Right lobe of liver (tissue), 6 donors: Measurements from ENCODE around the gene D2HGDH. TPM values are rescaled to one million over a fixed set of nuclear protein-coding genes. Genes with fewer than 3 reads are reported as not detected.
"Not testable (repeated sequence)": the region's sequence is repeated elsewhere in the genome, so short reads cannot be mapped to it uniquely, and the experiment has no call there.

Source experiments
- ATAC-seq, 4 donors: fragments of 200-7000 bp; cut with Tn5 transposase; one replicate each; pipeline ENCODE4 v1.9.1; 2020; ENCODE audit warnings: mild to moderate bottlenecking in 4 of 4, moderate library complexity in 4 of 4
- DNase-seq, 3 donors: peaks; one replicate each; pipeline ENCODE4 v3.0.0-alpha.2; 2020
- H3K27ac ChIP-seq, 3 donors: fragments of 200-600 bp; one replicate each; pipeline ENCODE4 v1.8.0; 2022
- H3K27me3 ChIP-seq, 2 donors: fragments of 200-600 bp; one replicate each; pipeline ENCODE4 v1.8.0; 2022
- H3K36me3 ChIP-seq, 4 donors: fragments of 200-600 bp; sonication (generic) in 1 of 4; one replicate each; pipeline versions ENCODE4 v1.5.1 to v1.8.0; 2017 to 2022; ENCODE audit warnings: control low read depth in 1 of 4
- H3K4me1 ChIP-seq, 4 donors: fragments of 200-600 bp; sonication (generic) in 1 of 4; one replicate each; pipeline versions ENCODE4 v1.5.1 to v1.8.0; 2017 to 2022; ENCODE audit warnings: control low read depth in 1 of 4
- H3K4me3 ChIP-seq, 3 donors: fragments of 200-600 bp; one replicate each; pipeline ENCODE4 v1.8.0; 2022
- H3K9me3 ChIP-seq, 4 donors: fragments of 200-600 bp; sonication (generic) in 1 of 4; one replicate each; pipeline versions ENCODE4 v1.5.1 to v1.8.0; 2017 to 2022; ENCODE audit warnings: control low read depth in 1 of 4
- CTCF ChIP-seq, 4 donors: fragments of 200-600 bp in 3 of 4; fragments of 450-650 bp in 1 of 4; IDR thresholded peaks; one replicate each; pipeline versions ENCODE4 v1.5.1 to v1.8.0; 2016 to 2022; ENCODE audit warnings: antibody characterized with exemption in 4 of 4, mild to moderate bottlenecking in 2 of 4
- POLR2A ChIP-seq: fragments of 450-650 bp; IDR thresholded peaks from one replicate; pipeline ENCODE4 v1.6.1; 2017; ENCODE audit warnings: antibody characterized with exemption, mild to moderate bottlenecking
- WGBS: methylation state at CpG from one replicate; pipeline ENCODE4 v1.1.6; 2018; ENCODE audit warnings: low coverage, low lambda C conversion rate; ENCODE audit not compliant: insufficient coverage; ENCODE audit errors: missing lambda C conversion rate; 5-methylcytosine and 5-hydroxymethylcytosine counted together
- intact Hi-C, 2 donors: fragments of 100-400 bp; cut with DNase I; formaldehyde crosslinking; loops; one replicate each; pipeline versions ENCODE4 v1.11.2 to v1.14.1; 2022
- total RNA-seq, 6 experiments: library from RNA; depleted of rRNA in 2 of 6; stranded (reverse); fragments of >200 nt in 2 of 6; fragmentation: NEBNext Ultra II Directional in 3 of 6; extraction: Animal tissue kit (Norgen Biotek cat#: 25700) in 3 of 6; gene quantifications; one replicate each; pipeline versions ENCODE4 v1.1.0 to v1.2.4, GENCODE V29; 2016 to 2023
- donor health status: DM: no; HTN: yes; CAD: no.
- donor health status: DM: no; HTN: no; CAD: no.
- donor health status: DM: no; HTN: no; CAD: no.
- donor health status: DM: no; HTN: yes; CAD: no.
- donor health status: DM: no; HTN: yes; CAD: no.

Gene D2HGDH
- total RNA-seq, 6 experiments from 2014 or later = 18.9 to 38.6 (median 25.9) TPM

- Histone ChIP-seq H3K4me1 (no peaks in the 10 kb centered on the region), H3K27me3 (no peaks in the 10 kb centered on the region), H3K9me3 (no peaks in the 10 kb centered on the region), H3K27ac (no peak overlapping the region), H3K4me3 (no peak overlapping the region), H3K36me3 (no peaks in the 10 kb centered on the region)
- intact Hi-C loops = no loop called here
- ATAC-seq (no peak), DNase-seq (no peak)
- TF ChIP-seq CTCF (IDR thresholded peaks at IDR 0.05) = no peak
- no peak for TF ChIP-seq POLR2A
- 79% methylated on average over 4 of the region's 4 CpGs for WGBS
Measured at GRCh38 chr2:241788135-241788534, 53.7 kb downstream of the D2HGDH start.

- WGBS = 18% methylated on average over 3 of the region's 3 CpGs
- no peak for DNase-seq
- Histone ChIP-seq H3K36me3 (no peaks in the 10 kb centered on the region), H3K9me3 (no peaks in the 10 kb centered on the region), H3K4me1 (no peaks in the 10 kb centered on the region), H3K4me3 (no peak overlapping the region), H3K27ac (no peak overlapping the region), H3K27me3 (no peaks in the 10 kb centered on the region)
- TF ChIP-seq CTCF (IDR thresholded peaks at IDR 0.05) (no peak), POLR2A (no peak)
- intact Hi-C loops = no loop called here
- no peak for ATAC-seq
Measured at GRCh38 chr2:241788572-241788971, 54.1 kb downstream of the D2HGDH start.

GRCh38 chr2:241791385-241791784 is 57.0 kb downstream of the D2HGDH start:
- ATAC-seq, H3K36me3 ChIP-seq, H3K27ac ChIP-seq, DNase-seq, H3K4me1 ChIP-seq, H3K27me3 ChIP-seq, intact Hi-C loops, H3K9me3 ChIP-seq, H3K4me3 ChIP-seq: not testable (repeated sequence)
- WGBS = 40% methylated on average over 3 of the region's 3 CpGs

- no peaks in the 10 kb centered on the region for H3K36me3 ChIP-seq
- no peak overlapping the region for H3K4me3 ChIP-seq
- no peaks in the 10 kb centered on the region for H3K4me1 ChIP-seq
- H3K27ac ChIP-seq = no peak overlapping the region
- no peak for DNase-seq
- no peaks in the 10 kb centered on the region for H3K9me3 ChIP-seq
- no peak for ATAC-seq
- no peaks in the 10 kb centered on the region for H3K27me3 ChIP-seq
- TF ChIP-seq CTCF (IDR thresholded peaks at IDR 0.05) (no peak), POLR2A (no peak)
- intact Hi-C loops = no loop called here
- WGBS = 79% methylated on average over 5 of the region's 5 CpGs
Measured at GRCh38 chr2:241793385-241793784, 59.0 kb downstream of the D2HGDH start.

GRCh38 chr2:241794250-241794823 is 59.9 kb downstream of the D2HGDH start:
- Histone ChIP-seq H3K27ac (no peak overlapping the region), H3K27me3 (no peaks in the 10 kb centered on the region), H3K4me1 (no peaks in the 10 kb centered on the region), H3K36me3 (no peaks in the 10 kb centered on the region), H3K9me3 (no peaks in the 10 kb centered on the region), H3K4me3 (no peak overlapping the region)
- intact Hi-C loops = no loop called here
- no peak for ATAC-seq
- 49% methylated on average over 2 of the region's 10 CpGs for WGBS
- no peak for DNase-seq
- TF ChIP-seq CTCF (IDR thresholded peaks at IDR 0.05) = no peak
- TF ChIP-seq POLR2A = no peak
